Endothelial cell of umbilical vein (primary cell): ENCODE measurements around the gene RFX1. TPM values are rescaled to one million over a fixed set of nuclear protein-coding genes. Genes with fewer than 3 reads are reported as not detected.

ENCODE experiments used
- BruUV-seq: library from RNA; stranded (reverse); fragments of 400-500 nt; replicated peaks from 2 replicates; lab custom pipeline; 2021; lab: Mats Ljungman, UMichigan
- CTCF ChIA-PET: fragments of 300-600, 350-600 bp; sonication (Branson Sonifier 250); formaldehyde crosslinking; loops from one replicate; lab custom pipeline; 2021; ENCODE audit warnings: antibody characterized with exemption, inconsistent platforms; lab: Charles Lee
- POLR2A ChIA-PET: fragments of 300-600, 350-600 bp; sonication (Branson Sonifier 250); formaldehyde crosslinking; loops from one replicate; lab custom pipeline; 2021; ENCODE audit warnings: antibody characterized with exemption, inconsistent platforms; lab: Charles Lee
- DNase-seq: peaks from one replicate; pipeline ENCODE4 v3.0.0-alpha.2; 2011; ENCODE audit warnings: low read depth, low spot score
- FAIRE-seq: peaks from 2 replicates; lab custom pipeline; 2011; peaks lifted over from hg19 to GRCh38; lab: Jason Lieb, UNC
- H2AFZ ChIP-seq: 2 replicates; pipeline ENCODE4 v1.6.0; 2012; ENCODE audit warnings: low read depth, low read length, control low read depth, inconsistent platforms
- H3K27ac ChIP-seq: 2 replicates; pipeline ENCODE4 v1.5.1; 2011; ENCODE audit warnings: low read depth, mild to moderate bottlenecking, control low read depth, low read length, moderate library complexity; ENCODE audit not compliant: insufficient read depth
- H3K27me3 ChIP-seq, 2 experiments: 2 replicates each; pipeline versions ENCODE4 v1.6.0 to v1.6.1; 2011; ENCODE audit warnings: low read length in 2 of 2, mixed read lengths in 1 of 2; ENCODE audit not compliant: control insufficient read depth in 2 of 2, insufficient read depth in 2 of 2
- H3K36me3 ChIP-seq, 2 experiments: 2 replicates in 1 of 2; 3 replicates in 1 of 2; pipeline ENCODE4 v1.5.1; 2011; ENCODE audit warnings: low read length in 2 of 2, mild to moderate bottlenecking in 1 of 2, moderate library complexity in 1 of 2; ENCODE audit not compliant: control insufficient read depth in 2 of 2, insufficient read depth in 2 of 2; ENCODE audit errors: extremely low read depth in 1 of 2
- H3K4me1 ChIP-seq: 3 replicates; pipeline ENCODE4 v1.5.1; 2011; ENCODE audit warnings: mild to moderate bottlenecking, low read length; ENCODE audit not compliant: control insufficient read depth, insufficient read depth; ENCODE audit errors: extremely low read depth
- H3K4me2 ChIP-seq: 2 replicates; pipeline ENCODE4 v1.6.1; 2011; ENCODE audit warnings: low read length, control low read depth, mixed read lengths; ENCODE audit not compliant: insufficient read depth
- H3K4me3 ChIP-seq, 3 experiments: fragments of 200-600 bp in 1 of 3; sonication (generic), shearing (Covaris generic) in 1 of 3; replicated peaks in 1 of 3; 2 replicates each; pipeline ENCODE4 v1.5.1; 2011 to 2016; ENCODE audit warnings: control low read depth in 3 of 3, low read length in 3 of 3, mild to moderate bottlenecking in 2 of 3, inconsistent platforms in 1 of 3, low read depth in 1 of 3, moderate library complexity in 1 of 3; ENCODE audit not compliant: insufficient read depth in 1 of 3
- H3K79me2 ChIP-seq: 2 replicates; pipeline ENCODE4 v1.6.0; 2012; ENCODE audit warnings: low read length, inconsistent platforms; ENCODE audit not compliant: control insufficient read depth, insufficient read depth
- H3K9ac ChIP-seq: replicated peaks from 2 replicates; pipeline ENCODE3; 2011; ENCODE audit warnings: low read length, control low read depth; ENCODE audit not compliant: insufficient read depth; ENCODE audit errors: extremely low read depth
- H3K9me1 ChIP-seq: replicated peaks from 3 replicates; pipeline ENCODE4 v1.6.0; 2011; ENCODE audit warnings: mild to moderate bottlenecking, low read length; ENCODE audit not compliant: control insufficient read depth, insufficient read depth; ENCODE audit errors: extremely low read depth
- H3K9me3 ChIP-seq: replicated peaks from 2 replicates; pipeline ENCODE4 v1.5.1; 2012; ENCODE audit warnings: low read length, inconsistent platforms; ENCODE audit not compliant: control insufficient read depth, insufficient read depth
- H4K20me1 ChIP-seq: replicated peaks from 2 replicates; pipeline ENCODE3; 2011; ENCODE audit warnings: mild to moderate bottlenecking, low read length; ENCODE audit not compliant: control insufficient read depth, insufficient read depth; ENCODE audit errors: extremely low read depth
- EZH2 ChIP-seq: IDR thresholded peaks from 2 replicates; pipeline ENCODE4 v1.6.1; 2012; ENCODE audit warnings: borderline replicate concordance, low read depth, mild to moderate bottlenecking, moderate library complexity, low read length, inconsistent platforms; ENCODE audit not compliant: severe bottlenecking
- FOS ChIP-seq: IDR thresholded peaks from 2 replicates; pipeline ENCODE4 v1.6.1; 2011; ENCODE audit warnings: mild to moderate bottlenecking, low read length, moderate library complexity, borderline replicate concordance; ENCODE audit not compliant: insufficient read depth
- GATA2 ChIP-seq: IDR thresholded peaks from 2 replicates; pipeline ENCODE4 v1.7.0; 2011; ENCODE audit warnings: low read depth, mild to moderate bottlenecking, moderate library complexity, mixed read lengths, low read length; ENCODE audit not compliant: insufficient read length, insufficient read depth
- JUN ChIP-seq: IDR thresholded peaks from 2 replicates; pipeline ENCODE4 v1.6.1; 2011; ENCODE audit warnings: borderline replicate concordance, low read depth; ENCODE audit not compliant: insufficient read length, insufficient read depth
- MAX ChIP-seq: IDR thresholded peaks from 2 replicates; pipeline ENCODE4 v1.6.1; 2011; ENCODE audit not compliant: insufficient read depth, insufficient read length
- MYC ChIP-seq: IDR thresholded peaks from one replicate; pipeline ENCODE4 v1.6.1; 2011; ENCODE audit warnings: mild to moderate bottlenecking, low read depth, low read length
- POLR2A ChIP-seq: IDR thresholded peaks from 2 replicates; pipeline ENCODE4 v1.6.1; 2012; ENCODE audit warnings: low read depth, mild to moderate bottlenecking, control low read depth, low read length
- POLR2AphosphoS5 ChIP-seq: IDR thresholded peaks from 2 replicates; pipeline ENCODE4 v1.6.1; 2012; ENCODE audit warnings: low read depth, mild to moderate bottlenecking, control low read depth, low read length, moderate library complexity; ENCODE audit not compliant: insufficient read depth
- dilution Hi-C: fragments of 300-500 bp; cut with MboI; formaldehyde crosslinking; loops from one replicate; pipeline ENCODE4 v1.15.0; 2019; ENCODE audit warnings: low sequenced_read_pairs; ENCODE audit not compliant: extremely low pct_ligation_motif_present
- intact Hi-C: fragments of 100-400 bp; cut with micrococcal nuclease; formaldehyde crosslinking; loops from one replicate; pipeline ENCODE4 v1.10.0; 2022
- polyA plus RNA-seq, 4 experiments: library from polyadenylated mRNA; depleted of rRNA in 3 of 4; stranded (reverse) in 3 of 4; unstranded in 1 of 4; fragments of >200 nt; gene quantifications; 2 replicates each; pipeline versions ENCODE4 v1.2.1 to v1.2.3, GENCODE V29; 2011 to 2012; ENCODE audit warnings: missing spikeins in 1 of 4
- total RNA-seq: library from RNA; stranded (reverse); gene quantifications from 2 replicates; pipeline ENCODE4 v1.2.3, GENCODE V29; 2021
- TF ChIP-seq, protein P1 (sequence below), 2 donors: IDR thresholded peaks; 1 replicate in 1 of 2; 2 replicates in 1 of 2; pipeline ENCODE4 v1.5.1; 2011; ENCODE audit warnings: low read length in 2 of 2, mild to moderate bottlenecking in 2 of 2, moderate library complexity in 2 of 2, control low read depth in 1 of 2, inconsistent platforms in 1 of 2, low read depth in 1 of 2; ENCODE audit not compliant: insufficient read depth in 1 of 2; ENCODE audit errors: extremely low read depth in 1 of 2

The RFX1 gene
- total and polyA plus RNA-seq, 2 donors (not counting 3 experiments of a cell fraction or from before 2014, with no cell fraction given): 2.3 to 14.7 TPM

DNA sequence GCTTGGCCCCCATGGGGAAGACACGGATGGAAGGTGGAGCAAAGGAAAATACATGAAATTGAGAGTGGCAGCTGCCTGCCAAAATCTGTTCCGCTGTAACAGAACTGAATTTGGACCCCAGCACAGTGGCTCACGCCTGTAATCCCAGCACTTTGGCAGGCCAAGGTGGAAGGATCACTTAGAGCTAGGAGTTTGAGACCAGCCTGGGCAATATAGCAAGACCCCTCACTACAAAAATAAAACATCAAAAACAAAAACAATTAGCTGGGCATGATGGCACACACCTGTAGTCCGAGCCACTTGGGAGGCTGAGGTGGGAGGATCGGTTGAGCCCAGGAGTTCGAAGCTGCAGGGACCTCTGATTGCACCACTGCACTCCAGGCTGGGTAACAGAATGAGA, 46.4 kb upstream of the RFX1 start:
- TF ChIP-seq POLR2A: no peak
- no peak for TF ChIP-seq MAX
- no peak for TF ChIP-seq EZH2
- TF ChIP-seq MYC: no peak
- TF ChIP-seq GATA2: no peak
- no peak for TF ChIP-seq JUN
- no peak for TF ChIP-seq POLR2AphosphoS5
- TF ChIP-seq, protein P1, sequence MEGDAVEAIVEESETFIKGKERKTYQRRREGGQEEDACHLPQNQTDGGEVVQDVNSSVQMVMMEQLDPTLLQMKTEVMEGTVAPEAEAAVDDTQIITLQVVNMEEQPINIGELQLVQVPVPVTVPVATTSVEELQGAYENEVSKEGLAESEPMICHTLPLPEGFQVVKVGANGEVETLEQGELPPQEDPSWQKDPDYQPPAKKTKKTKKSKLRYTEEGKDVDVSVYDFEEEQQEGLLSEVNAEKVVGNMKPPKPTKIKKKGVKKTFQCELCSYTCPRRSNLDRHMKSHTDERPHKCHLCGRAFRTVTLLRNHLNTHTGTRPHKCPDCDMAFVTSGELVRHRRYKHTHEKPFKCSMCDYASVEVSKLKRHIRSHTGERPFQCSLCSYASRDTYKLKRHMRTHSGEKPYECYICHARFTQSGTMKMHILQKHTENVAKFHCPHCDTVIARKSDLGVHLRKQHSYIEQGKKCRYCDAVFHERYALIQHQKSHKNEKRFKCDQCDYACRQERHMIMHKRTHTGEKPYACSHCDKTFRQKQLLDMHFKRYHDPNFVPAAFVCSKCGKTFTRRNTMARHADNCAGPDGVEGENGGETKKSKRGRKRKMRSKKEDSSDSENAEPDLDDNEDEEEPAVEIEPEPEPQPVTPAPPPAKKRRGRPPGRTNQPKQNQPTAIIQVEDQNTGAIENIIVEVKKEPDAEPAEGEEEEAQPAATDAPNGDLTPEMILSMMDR (IDR thresholded peaks at IDR 0.05; ENCODE audit: extremely low read depth in 1 of 2, insufficient read depth in 1 of 2, low read depth in 1 of 2, low read length in 2 of 2): no peak
- TF ChIP-seq FOS: no peak
- ChIA-PET POLR2A (interaction anchor here (1.0 kb wide), 1 partner anchor 84 kb away, joined by 5 read pairs; no protein-coding TSS in a partner anchor), CTCF (interaction anchor here (0.8 to 3.4 kb wide), 7 partner anchors 10 to 126 kb away, joined by 3 to 14 read pairs (median 7); partner anchors contain the start of genes IL27RA and MISP3)
- BruUV-seq: no TSS peak
- Histone ChIP-seq H3K9ac (no peak overlapping the region), H3K4me3 (no peak overlapping the region), H3K27me3 (no peaks in the 10 kb centered on the region), H3K27ac (no peak overlapping the region), H3K36me3 (no peaks in the 10 kb centered on the region), H3K9me1 (no peaks in the 10 kb centered on the region), H3K4me1 (no peaks in the 10 kb centered on the region), H2AFZ (no peak overlapping the region), H3K9me3 (no peaks in the 10 kb centered on the region), H3K79me2 (no peaks in the 10 kb centered on the region), H3K4me2 (no peak overlapping the region), H4K20me1 (no peaks in the 10 kb centered on the region)
- intact Hi-C loops: no loop called here
- dilution Hi-C loops: no loop called here
- DNase-seq (no peak), FAIRE-seq (no peak)
